ENCODE data around the gene SAP25. TPM values are rescaled to one million over a fixed set of nuclear protein-coding genes. Genes with fewer than 3 reads are reported as not detected.
"Not testable (repeated sequence)": the region's sequence is repeated elsewhere in the genome, so short reads cannot be mapped to it uniquely, and the experiment has no call there.

SAP25 gene
- total RNA-seq, 2 donors from 2014 or later: not detected

GRCh38 chr7:100539436-100540006 lies 34.2 kb downstream of the SAP25 start:
- ATAC-seq: no peak
- H3K27me3 ChIP-seq: no peaks in the 10 kb centered on the region
- peak overlapping the region; percentile 30 to 61 for H3K4me3 ChIP-seq
- intact Hi-C loops (cut with DNase I): no loop called here
- H3K27ac ChIP-seq: peak overlapping the region; percentile 86 to 97 (median 92)
- peak in 2 of 4 donors; percentile 19 to 27 for DNase-seq
- peaks cover 52% of the 10 kb centered on the region for H3K4me1 ChIP-seq
- no peak for TF ChIP-seq CTCF (IDR thresholded peaks at IDR 0.05)
- TF ChIP-seq POLR2A (IDR thresholded peaks at IDR 0.05): no peak
- no peaks in the 10 kb centered on the region for H3K9me3 ChIP-seq
- no peaks in the 10 kb centered on the region for H3K36me3 ChIP-seq (replicated peaks in 1 of 2; ENCODE audit: insufficient read depth in 1 of 2, low read depth in 2 of 2)
- 0 to 1% methylated on average over 27 to 38 of the region's 44 CpGs for WGBS, 2 donors

GRCh38 chr7:100538654-100539435 lies 34.9 kb downstream of the SAP25 start, which contains the start of gene AGFG2:
Gene AGFG2, plus strand, starts transcription at chr7:100539203. Its CDS starts 144 bp downstream, at chr7:100539347.
- H3K27ac ChIP-seq: peak within 1 kb of the TSS; percentile 86 to 97 (median 92)

GRCh38 chr7:100538348-100538653 lies 35.4 kb downstream of the SAP25 start:
- Histone ChIP-seq H3K27ac (peak overlapping the region; percentile 5 to 77 (median 66)), H3K27me3 (no peaks in the 10 kb centered on the region), H3K4me3 (no peak overlapping the region), H3K4me1 (peaks cover 40% of the 10 kb centered on the region), H3K36me3 (replicated peaks in 1 of 2; ENCODE audit: insufficient read depth in 1 of 2, low read depth in 2 of 2) (no peaks in the 10 kb centered on the region), H3K9me3 (no peaks in the 10 kb centered on the region)
- TF ChIP-seq POLR2A (IDR thresholded peaks at IDR 0.05) (no peak), CTCF (IDR thresholded peaks at IDR 0.05) (no peak)
- 5 to 7% methylated on average over 8 of the region's 8 CpGs for WGBS, 2 donors
- DNase-seq (no peak), ATAC-seq (no peak)
- intact Hi-C loops (cut with DNase I): no loop called here

More at GRCh38 chr7:100538654-100539435, 34.9 kb downstream of the SAP25 start, which contains the start of gene AGFG2:
- intact Hi-C loops (cut with DNase I): no loop called here
- H3K36me3 ChIP-seq (replicated peaks in 1 of 2; ENCODE audit: insufficient read depth in 1 of 2, low read depth in 2 of 2): no peaks in the 10 kb centered on the region
- H3K27me3 ChIP-seq: no peaks in the 10 kb centered on the region
- WGBS, 2 donors: 0% methylated on average over 35 to 60 of the region's 60 CpGs
- H3K4me3 ChIP-seq: peak within 1 kb of the TSS; percentile 30 to 61
- H3K9me3 ChIP-seq: no peaks in the 10 kb centered on the region
- DNase-seq (peak; percentile 100), ATAC-seq (peak; percentile 94)
- peaks cover 45% of the 10 kb centered on the region for H3K4me1 ChIP-seq
- TF ChIP-seq POLR2A (IDR thresholded peaks at IDR 0.05) (peak; percentile 91 to 98 (median 94)), CTCF (IDR thresholded peaks at IDR 0.05) (no peak)

GRCh38 chr7:100536695-100537094 lies 37.0 kb downstream of the SAP25 start:
- intact Hi-C loops (cut with DNase I): not testable (repeated sequence)

GRCh38 chr7:100535982-100536381 lies 37.7 kb downstream of the SAP25 start:
- H3K4me3 ChIP-seq; ATAC-seq; H3K9me3 ChIP-seq; intact Hi-C loops (cut with DNase I); DNase-seq; H3K27ac ChIP-seq; H3K36me3 ChIP-seq (replicated peaks in 1 of 2; ENCODE audit: insufficient read depth in 1 of 2, low read depth in 2 of 2); H3K27me3 ChIP-seq: not testable (repeated sequence)
- WGBS, 2 donors: 88 to 90% methylated on average over 9 of the region's 9 CpGs
- peaks cover 17% of the 10 kb centered on the region for H3K4me1 ChIP-seq

More at GRCh38 chr7:100536695-100537094, 37.0 kb downstream of the SAP25 start:
- 82 to 96% methylated on average over 2 of the region's 2 CpGs for WGBS, 2 donors
- not testable (repeated sequence) for H3K36me3 ChIP-seq (replicated peaks in 1 of 2; ENCODE audit: insufficient read depth in 1 of 2, low read depth in 2 of 2); H3K4me3 ChIP-seq; DNase-seq; H3K27ac ChIP-seq; H3K9me3 ChIP-seq; ATAC-seq; H3K27me3 ChIP-seq
- H3K4me1 ChIP-seq: peaks cover 24% of the 10 kb centered on the region

All from body of pancreas (tissue), 4 donors.